ENCODE data around the gene ASIC2.

GRCh38 chr17:33085256-33085655, 207.8 kb downstream of the ASIC2 start:
- TF ChIP-seq, protein P1, sequence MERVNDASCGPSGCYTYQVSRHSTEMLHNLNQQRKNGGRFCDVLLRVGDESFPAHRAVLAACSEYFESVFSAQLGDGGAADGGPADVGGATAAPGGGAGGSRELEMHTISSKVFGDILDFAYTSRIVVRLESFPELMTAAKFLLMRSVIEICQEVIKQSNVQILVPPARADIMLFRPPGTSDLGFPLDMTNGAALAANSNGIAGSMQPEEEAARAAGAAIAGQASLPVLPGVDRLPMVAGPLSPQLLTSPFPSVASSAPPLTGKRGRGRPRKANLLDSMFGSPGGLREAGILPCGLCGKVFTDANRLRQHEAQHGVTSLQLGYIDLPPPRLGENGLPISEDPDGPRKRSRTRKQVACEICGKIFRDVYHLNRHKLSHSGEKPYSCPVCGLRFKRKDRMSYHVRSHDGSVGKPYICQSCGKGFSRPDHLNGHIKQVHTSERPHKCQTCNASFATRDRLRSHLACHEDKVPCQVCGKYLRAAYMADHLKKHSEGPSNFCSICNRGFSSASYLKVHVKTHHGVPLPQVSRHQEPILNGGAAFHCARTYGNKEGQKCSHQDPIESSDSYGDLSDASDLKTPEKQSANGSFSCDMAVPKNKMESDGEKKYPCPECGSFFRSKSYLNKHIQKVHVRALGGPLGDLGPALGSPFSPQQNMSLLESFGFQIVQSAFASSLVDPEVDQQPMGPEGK (CRISPR knock-in tag; IDR thresholded peaks at IDR 0.05; ENCODE audit: borderline replicate concordance): no peak
- TF ChIP-seq ZFP3 (CRISPR knock-in tag; IDR thresholded peaks at IDR 0.05): no peak
- TF ChIP-seq ZC3H10 (CRISPR knock-in tag; IDR thresholded peaks at IDR 0.05): no peak
- TF ChIP-seq ZNF8 (CRISPR knock-in tag; IDR thresholded peaks at IDR 0.05): no peak
- TF ChIP-seq, protein P2, sequence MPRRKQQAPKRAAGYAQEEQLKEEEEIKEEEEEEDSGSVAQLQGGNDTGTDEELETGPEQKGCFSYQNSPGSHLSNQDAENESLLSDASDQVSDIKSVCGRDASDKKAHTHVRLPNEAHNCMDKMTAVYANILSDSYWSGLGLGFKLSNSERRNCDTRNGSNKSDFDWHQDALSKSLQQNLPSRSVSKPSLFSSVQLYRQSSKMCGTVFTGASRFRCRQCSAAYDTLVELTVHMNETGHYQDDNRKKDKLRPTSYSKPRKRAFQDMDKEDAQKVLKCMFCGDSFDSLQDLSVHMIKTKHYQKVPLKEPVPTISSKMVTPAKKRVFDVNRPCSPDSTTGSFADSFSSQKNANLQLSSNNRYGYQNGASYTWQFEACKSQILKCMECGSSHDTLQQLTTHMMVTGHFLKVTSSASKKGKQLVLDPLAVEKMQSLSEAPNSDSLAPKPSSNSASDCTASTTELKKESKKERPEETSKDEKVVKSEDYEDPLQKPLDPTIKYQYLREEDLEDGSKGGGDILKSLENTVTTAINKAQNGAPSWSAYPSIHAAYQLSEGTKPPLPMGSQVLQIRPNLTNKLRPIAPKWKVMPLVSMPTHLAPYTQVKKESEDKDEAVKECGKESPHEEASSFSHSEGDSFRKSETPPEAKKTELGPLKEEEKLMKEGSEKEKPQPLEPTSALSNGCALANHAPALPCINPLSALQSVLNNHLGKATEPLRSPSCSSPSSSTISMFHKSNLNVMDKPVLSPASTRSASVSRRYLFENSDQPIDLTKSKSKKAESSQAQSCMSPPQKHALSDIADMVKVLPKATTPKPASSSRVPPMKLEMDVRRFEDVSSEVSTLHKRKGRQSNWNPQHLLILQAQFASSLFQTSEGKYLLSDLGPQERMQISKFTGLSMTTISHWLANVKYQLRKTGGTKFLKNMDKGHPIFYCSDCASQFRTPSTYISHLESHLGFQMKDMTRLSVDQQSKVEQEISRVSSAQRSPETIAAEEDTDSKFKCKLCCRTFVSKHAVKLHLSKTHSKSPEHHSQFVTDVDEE (CRISPR knock-in tag; IDR thresholded peaks at IDR 0.05): no peak
- TF ChIP-seq ZFP30 (CRISPR knock-in tag; IDR thresholded peaks at IDR 0.05): no peak
- TF ChIP-seq ARNTL (CRISPR knock-in tag; IDR thresholded peaks at IDR 0.05; ENCODE audit: borderline replicate concordance, low read depth): no peak
- TF ChIP-seq BACH2 (CRISPR knock-in tag; IDR thresholded peaks at IDR 0.05; ENCODE audit: borderline replicate concordance): no peak
- TF ChIP-seq PPARA (CRISPR knock-in tag; IDR thresholded peaks at IDR 0.05; ENCODE audit: borderline replicate concordance): no peak

All from SK-N-SH treated with all-trans-retinoic acid at 6 μM for 48 hours (cell line).